Tibial nerve (tissue), 4 donors: ENCODE measurements around the gene PPP1R16B. TPM values are rescaled to one million over a fixed set of nuclear protein-coding genes. Genes with fewer than 3 reads are reported as not detected.
A peak's percentile ranks its signal among the peaks of the same experiment; 100 is the strongest.

ENCODE experiments used
- DNase-seq, 2 donors: peaks; one replicate each; pipeline ENCODE4 v3.0.0-alpha.2; 2019; ENCODE audit warnings: low spot score in 2 of 2
- H3K27ac ChIP-seq, 4 donors: fragments of 200-600 bp; sonication (generic) in 3 of 4; one replicate each; pipeline ENCODE4 v1.5.1; 2017 to 2019; ENCODE audit warnings: mild to moderate bottlenecking in 1 of 4
- H3K27me3 ChIP-seq, 2 donors: fragments of 200-600 bp; sonication (generic) in 1 of 2; one replicate each; pipeline versions ENCODE4 v1.5.1 to v1.6.0; 2017 to 2019
- H3K36me3 ChIP-seq, 3 donors: fragments of 200-600 bp; sonication (generic); one replicate each; pipeline ENCODE4 v1.5.1; 2018 to 2019
- H3K4me1 ChIP-seq, 4 donors: fragments of 200-600 bp; sonication (generic) in 3 of 4; one replicate each; pipeline ENCODE4 v1.5.1; 2017 to 2019
- H3K4me3 ChIP-seq, 4 donors: fragments of 200-600 bp; sonication (generic) in 3 of 4; one replicate each; pipeline ENCODE4 v1.5.1; 2017 to 2019; ENCODE audit warnings: mild to moderate bottlenecking in 1 of 4, moderate library complexity in 1 of 4
- H3K9me3 ChIP-seq, 4 donors: fragments of 200-600 bp; sonication (generic) in 3 of 4; one replicate each; pipeline ENCODE4 v1.5.1; 2017 to 2019
- CTCF ChIP-seq, 5 experiments: fragments of 200-600 bp in 3 of 5; fragments of 450-650 bp in 2 of 5; sonication (generic) in 3 of 5; IDR thresholded peaks; one replicate each; pipeline ENCODE4 v1.5.1; 2016 to 2019; ENCODE audit warnings: antibody characterized with exemption in 5 of 5, mild to moderate bottlenecking in 3 of 5, moderate library complexity in 2 of 5
- EP300 ChIP-seq, 2 donors: sonication (generic); formaldehyde crosslinking; IDR thresholded peaks; one replicate each; pipeline ENCODE4 v1.6.1; 2017; ENCODE audit warnings: antibody characterized with exemption in 2 of 2, mild to moderate bottlenecking in 1 of 2
- POLR2A ChIP-seq, 2 donors: fragments of 450-650 bp; IDR thresholded peaks; one replicate each; pipeline ENCODE4 v1.6.1; 2017; ENCODE audit warnings: antibody characterized with exemption in 2 of 2, mild to moderate bottlenecking in 2 of 2, moderate library complexity in 2 of 2
- WGBS, 2 donors: methylation state at CpG; one replicate each; pipeline ENCODE4 v1.1.5; 2018; 5-methylcytosine and 5-hydroxymethylcytosine counted together
- total RNA-seq, 4 donors: library from RNA; depleted of rRNA; stranded (reverse); fragments of >200 nt; gene quantifications; one replicate each; pipeline ENCODE4 v1.1.0, GENCODE V29; 2016

The PPP1R16B gene
- total RNA-seq, 4 donors from 2014 or later: 2.1 to 5.7 (median 4.6) TPM

DNA sequence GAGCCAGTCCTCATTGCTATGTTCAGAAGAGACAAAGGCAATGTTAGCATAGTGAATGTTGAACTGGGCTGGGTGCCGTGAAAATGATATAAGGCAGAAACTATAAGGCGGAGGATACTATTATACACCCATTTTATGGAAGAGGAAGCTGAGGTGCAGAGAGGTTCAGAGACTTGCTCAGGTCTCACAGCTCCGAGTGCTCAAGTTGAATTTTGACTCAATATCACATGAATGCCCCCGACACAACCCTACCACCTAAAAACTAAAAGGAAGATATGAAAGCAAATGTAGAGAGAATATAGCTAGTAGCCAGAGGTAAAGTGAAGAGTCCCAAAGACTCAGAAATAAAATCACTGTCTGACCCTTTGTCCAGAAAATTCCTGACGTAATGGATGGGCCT is 56.7 kb downstream of the PPP1R16B start:
- DNase-seq: no peak

DNA sequence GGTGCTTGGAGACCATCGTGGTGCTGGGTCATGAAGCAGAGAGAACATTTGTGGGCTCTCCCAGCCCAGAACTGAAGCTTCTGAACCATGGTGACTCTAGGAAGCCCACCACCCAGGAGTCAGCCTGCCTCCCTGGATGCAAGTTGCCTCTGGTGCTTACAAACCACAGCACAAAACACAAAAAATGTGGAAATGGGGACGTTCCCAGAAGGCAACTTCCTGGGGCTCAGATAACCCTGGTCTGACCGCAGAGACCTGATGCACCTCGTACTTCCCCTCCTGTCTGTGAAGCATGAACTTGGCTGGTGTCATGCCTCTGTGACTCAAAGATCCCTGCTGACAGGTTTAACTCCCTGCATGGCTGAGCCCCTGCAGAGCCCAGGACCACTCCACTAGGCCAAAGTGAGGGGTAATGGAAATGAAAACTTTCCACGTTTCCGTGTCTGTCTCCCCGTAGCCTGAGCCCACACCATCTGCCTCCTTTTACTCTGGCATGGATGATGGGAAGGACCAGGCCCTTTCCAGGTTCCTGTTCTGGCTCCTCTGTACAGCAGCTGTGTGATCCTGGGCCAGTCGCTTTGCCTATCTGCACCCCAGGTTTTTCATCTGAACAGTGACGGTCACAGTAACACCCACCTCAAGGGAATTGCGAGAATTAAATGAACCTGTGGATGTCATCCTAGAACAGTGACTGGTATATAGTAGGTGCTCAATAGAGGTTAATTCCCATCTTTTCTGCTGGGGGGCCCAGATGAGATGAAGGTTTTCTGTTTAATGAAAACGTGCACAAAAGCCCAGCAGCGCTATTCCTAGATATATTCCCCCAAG is 57.7 kb downstream of the PPP1R16B start:
- Histone ChIP-seq H3K36me3 (no peaks in the 10 kb centered on the region), H3K27me3 (no peaks in the 10 kb centered on the region), H3K9me3 (no peaks in the 10 kb centered on the region), H3K4me3 (no peak overlapping the region), H3K4me1 (peaks cover 0 to 5% (median 0%) of the 10 kb centered on the region in 4 donors), H3K27ac (peak overlapping the region in 1 of 4 donors; percentile 34)
- TF ChIP-seq CTCF (IDR thresholded peaks at IDR 0.05) (no peak), POLR2A (IDR thresholded peaks at IDR 0.05) (no peak), EP300 (IDR thresholded peaks at IDR 0.05) (no peak)
- WGBS, 2 donors: 69 to 70% methylated on average over 12 of the region's 12 CpGs
- no peak for DNase-seq

More for the DNA sequence above, 56.7 kb downstream of the PPP1R16B start:
- peaks cover 0 to 5% (median 0%) of the 10 kb centered on the region in 4 donors for H3K4me1 ChIP-seq
- H3K27ac ChIP-seq: peak overlapping the region in 1 of 4 donors; percentile 34
- WGBS, 2 donors: 90 to 91% methylated on average over 5 of the region's 5 CpGs
- H3K36me3 ChIP-seq: no peaks in the 10 kb centered on the region
- TF ChIP-seq POLR2A (IDR thresholded peaks at IDR 0.05) (no peak), EP300 (IDR thresholded peaks at IDR 0.05) (no peak), CTCF (IDR thresholded peaks at IDR 0.05) (no peak)
- H3K9me3 ChIP-seq: no peaks in the 10 kb centered on the region
- H3K4me3 ChIP-seq: no peak overlapping the region
- no peaks in the 10 kb centered on the region for H3K27me3 ChIP-seq

DNA sequence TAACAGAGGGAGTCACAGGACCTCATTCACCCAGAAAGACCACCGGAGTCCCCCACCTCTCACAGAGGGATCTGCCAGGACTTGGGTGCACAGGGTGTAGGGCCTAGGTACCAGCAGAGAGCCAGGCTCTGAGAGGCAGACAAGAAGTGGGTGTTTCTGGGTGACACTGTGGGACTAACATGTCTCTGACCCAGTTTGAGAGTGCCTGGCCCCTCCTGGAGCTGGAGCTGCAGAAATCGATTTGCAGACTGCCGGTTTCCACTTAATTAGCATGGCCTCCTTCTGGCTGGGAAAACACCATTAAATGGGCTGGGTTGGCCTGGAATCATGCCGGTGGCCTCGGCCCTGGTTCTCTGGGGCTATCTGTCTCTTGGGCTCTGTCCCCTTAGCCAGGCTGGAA is 59.2 kb downstream of the PPP1R16B start:
- no peak overlapping the region for H3K4me3 ChIP-seq
- WGBS, 2 donors: 41 to 59% methylated on average over 5 of the region's 5 CpGs
- no peaks in the 10 kb centered on the region for H3K27me3 ChIP-seq
- peaks cover 0 to 5% (median 0%) of the 10 kb centered on the region in 4 donors for H3K4me1 ChIP-seq
- H3K36me3 ChIP-seq: no peaks in the 10 kb centered on the region
- H3K27ac ChIP-seq: no peak overlapping the region
- peaks cover 0 to 8% (median 0%) of the 10 kb centered on the region in 4 donors for H3K9me3 ChIP-seq
- TF ChIP-seq CTCF (IDR thresholded peaks at IDR 0.05) (no peak), POLR2A (IDR thresholded peaks at IDR 0.05) (no peak), EP300 (IDR thresholded peaks at IDR 0.05) (no peak)
- no peak for DNase-seq

GRCh38 chr20:38866265-38867061 is 61.0 kb downstream of the PPP1R16B start:
- peak overlapping the region in 1 of 4 donors; percentile 13 for H3K27ac ChIP-seq
- no peaks in the 10 kb centered on the region for H3K27me3 ChIP-seq
- TF ChIP-seq CTCF (IDR thresholded peaks at IDR 0.05): no peak
- no peak for TF ChIP-seq EP300 (IDR thresholded peaks at IDR 0.05)
- no peak for TF ChIP-seq POLR2A (IDR thresholded peaks at IDR 0.05)
- peaks cover 0 to 9% (median 0%) of the 10 kb centered on the region in 4 donors for H3K9me3 ChIP-seq
- H3K4me3 ChIP-seq: no peak overlapping the region
- no peaks in the 10 kb centered on the region for H3K36me3 ChIP-seq
- DNase-seq: no peak
- H3K4me1 ChIP-seq: peaks cover 0 to 12% (median 0%) of the 10 kb centered on the region in 4 donors
- WGBS, 2 donors: 67 to 74% methylated on average over 12 of the region's 12 CpGs

DNA sequence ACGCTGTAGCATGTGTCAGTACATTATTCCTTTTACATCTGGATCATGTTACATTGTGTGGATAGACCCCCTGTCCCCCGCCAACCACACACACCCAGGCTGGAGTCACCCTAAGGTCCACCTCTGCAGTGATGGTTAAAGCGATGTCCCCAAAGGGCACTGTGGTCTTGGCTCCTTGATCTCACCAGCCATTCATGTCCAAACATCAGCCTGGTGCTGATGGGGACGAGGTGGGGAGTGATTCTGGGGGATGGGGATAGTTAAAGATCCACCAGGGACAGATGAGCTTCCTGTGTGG is 61.5 kb downstream of the PPP1R16B start:
- Histone ChIP-seq H3K4me3 (no peak overlapping the region), H3K36me3 (no peaks in the 10 kb centered on the region), H3K9me3 (peaks cover 0 to 9% (median 0%) of the 10 kb centered on the region in 4 donors), H3K27me3 (no peaks in the 10 kb centered on the region), H3K27ac (peak overlapping the region in 1 of 4 donors; percentile 13), H3K4me1 (peaks cover 0 to 13% (median 0%) of the 10 kb centered on the region in 4 donors)
- no peak for TF ChIP-seq POLR2A (IDR thresholded peaks at IDR 0.05)
- no peak for TF ChIP-seq CTCF (IDR thresholded peaks at IDR 0.05)
- TF ChIP-seq EP300 (IDR thresholded peaks at IDR 0.05): no peak
- DNase-seq: no peak
- WGBS, 2 donors: 56 to 72% methylated on average over 4 of the region's 4 CpGs
